HG02571 (cell line): ENCODE measurements around the gene INTS1.

Experiments
- ATAC-seq: cut with Tn5 transposase; IDR thresholded peaks from one replicate; pipeline ENCODE4 v1.9.1; 2021; ENCODE audit warnings: mild to moderate bottlenecking, moderate library complexity; ENCODE audit not compliant: unreplicated experiment

The INTS1 gene

GRCh38 chr7:1434891-1435670 is 69.1 kb downstream of the INTS1 start:
- no peak for ATAC-seq

GRCh38 chr7:1434165-1434718 is 69.9 kb downstream of the INTS1 start:
- ATAC-seq = no peak

GRCh38 chr7:1433128-1433920 is 70.9 kb downstream of the INTS1 start:
- no peak for ATAC-seq

GRCh38 chr7:1432411-1433082 is 71.6 kb downstream of the INTS1 start:
- no peak for ATAC-seq

- ATAC-seq = no peak
Observed at GRCh38 chr7:1431634-1432380, 72.4 kb downstream of the INTS1 start.

- ATAC-seq = no peak
Observed at GRCh38 chr7:1431226-1431625, 73.0 kb downstream of the INTS1 start.

GRCh38 chr7:1430056-1430845 is 73.9 kb downstream of the INTS1 start:
- no peak for ATAC-seq

GRCh38 chr7:1428941-1429501 is 75.2 kb downstream of the INTS1 start:
- ATAC-seq = no peak

GRCh38 chr7:1427064-1427657 is 77.0 kb downstream of the INTS1 start:
- ATAC-seq = no peak

- ATAC-seq = no peak
Observed at GRCh38 chr7:1426474-1426873, 77.7 kb downstream of the INTS1 start.

- no peak for ATAC-seq
Observed at GRCh38 chr7:1425292-1426136, 78.7 kb downstream of the INTS1 start.

- ATAC-seq = no peak
Observed at GRCh38 chr7:1424041-1424440, 80.1 kb downstream of the INTS1 start.

GRCh38 chr7:1423264-1423811 is 80.9 kb downstream of the INTS1 start:
- no peak for ATAC-seq

GRCh38 chr7:1422512-1423263 is 81.5 kb downstream of the INTS1 start:
- no peak for ATAC-seq

GRCh38 chr7:1421946-1422345 is 82.2 kb downstream of the INTS1 start:
- no peak for ATAC-seq

- ATAC-seq = no peak
Observed at GRCh38 chr7:1421020-1421790, 83.0 kb downstream of the INTS1 start.
